Stromal cell of bone marrow (primary cell): ENCODE measurements around the gene TERC.
A peak's percentile ranks its signal among the peaks of the same experiment; 100 is the strongest.

Experiments
- DNase-seq: peaks from one replicate; pipeline ENCODE4 v3.0.0-alpha.2; 2012; ENCODE audit warnings: low read depth

Gene TERC

DNA sequence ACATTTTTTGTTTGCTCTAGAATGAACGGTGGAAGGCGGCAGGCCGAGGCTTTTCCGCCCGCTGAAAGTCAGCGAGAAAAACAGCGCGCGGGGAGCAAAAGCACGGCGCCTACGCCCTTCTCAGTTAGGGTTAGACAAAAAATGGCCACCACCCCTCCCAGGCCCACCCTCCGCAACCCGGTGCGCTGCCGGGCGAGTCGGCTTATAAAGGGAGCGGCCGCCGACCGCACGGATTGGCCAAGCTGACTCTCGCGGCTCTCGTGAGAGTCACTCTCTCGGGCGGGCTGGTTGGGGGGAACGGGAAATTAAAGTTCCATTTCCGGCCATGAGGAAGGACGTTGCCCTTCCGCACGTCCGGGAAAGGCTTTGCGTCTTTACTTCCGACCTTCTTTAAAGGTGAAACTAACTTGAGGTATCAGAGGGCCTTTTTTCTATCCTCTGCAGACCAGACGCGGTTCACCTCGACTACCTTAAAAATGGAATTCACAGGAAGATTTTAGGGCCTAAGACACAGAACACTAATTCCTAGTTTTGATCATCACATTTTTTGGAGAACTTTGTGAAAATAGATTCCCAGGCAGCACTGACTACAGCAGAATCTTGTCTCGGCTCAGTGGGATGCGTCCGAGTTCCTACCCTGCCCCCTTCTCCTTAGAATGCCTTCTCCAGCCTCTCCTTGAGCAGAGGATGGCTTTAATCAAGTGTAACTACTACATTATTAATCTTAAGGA is at the start of gene TERC:
Gene TERC, minus strand, starts transcription at position 179 of the 731 bp plus-strand sequence.
- DNase-seq, result peak; percentile 89

GRCh38 chr3:169813757-169814517 is 49.1 kb upstream of the TERC start:
- DNase-seq, result no peak

GRCh38 chr3:169813278-169813677 is 48.4 kb upstream of the TERC start:
- DNase-seq, result no peak

GRCh38 chr3:169812332-169813235 is 47.7 kb upstream of the TERC start, which contains the start of the genes LRRC34 and LRRIQ4:
LRRC34 (minus strand) TSS chr3:169812904; CDS start chr3:169812548, 356 bp downstream.
LRRIQ4 (plus strand) TSS chr3:169812870; CDS start chr3:169821922, 9,052 bp downstream.
- DNase-seq, result peak; percentile 34

GRCh38 chr3:169811631-169812331 is 46.9 kb upstream of the TERC start:
- peak; percentile 28 for DNase-seq

GRCh38 chr3:169809230-169809795 is 44.5 kb upstream of the TERC start:
- no peak for DNase-seq

DNA sequence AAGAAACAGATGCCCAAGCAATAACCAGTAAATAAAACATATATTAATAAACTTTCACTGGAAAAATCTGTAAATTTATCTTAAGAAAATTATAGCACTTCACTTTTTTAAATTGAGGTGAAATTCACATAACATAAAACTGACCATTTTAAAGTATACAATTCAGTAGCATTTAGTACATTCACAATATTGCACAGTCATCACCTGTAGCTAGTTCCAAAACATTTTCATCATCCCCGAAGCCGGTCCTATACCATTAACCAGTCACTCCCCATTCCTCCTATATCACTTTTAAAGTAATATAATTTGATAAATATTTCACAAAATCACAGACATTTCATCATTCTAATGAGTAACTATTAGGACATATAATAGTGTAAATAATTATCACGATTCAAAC is 39.8 kb upstream of the TERC start:
- DNase-seq, result no peak

DNA sequence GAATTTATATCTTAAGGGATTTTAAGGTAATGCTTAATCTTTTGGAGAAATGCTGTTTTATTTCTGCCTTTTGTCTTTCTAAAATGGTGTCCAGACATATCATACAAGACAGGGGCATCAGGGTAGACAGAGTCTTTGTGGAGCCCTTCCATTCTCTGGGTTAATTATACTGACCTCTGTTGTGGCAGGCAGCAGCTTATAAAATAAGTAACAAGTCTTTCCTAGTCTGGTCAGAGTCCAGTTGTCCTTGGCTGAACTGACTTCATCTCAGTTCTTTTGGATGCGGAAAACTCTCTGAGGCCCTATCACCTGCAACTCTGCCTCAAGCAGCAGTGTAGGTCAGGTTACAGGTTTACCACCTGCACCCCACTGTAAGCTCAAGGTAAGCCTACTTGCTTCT is 27.5 kb upstream of the TERC start:
- no peak for DNase-seq

DNA sequence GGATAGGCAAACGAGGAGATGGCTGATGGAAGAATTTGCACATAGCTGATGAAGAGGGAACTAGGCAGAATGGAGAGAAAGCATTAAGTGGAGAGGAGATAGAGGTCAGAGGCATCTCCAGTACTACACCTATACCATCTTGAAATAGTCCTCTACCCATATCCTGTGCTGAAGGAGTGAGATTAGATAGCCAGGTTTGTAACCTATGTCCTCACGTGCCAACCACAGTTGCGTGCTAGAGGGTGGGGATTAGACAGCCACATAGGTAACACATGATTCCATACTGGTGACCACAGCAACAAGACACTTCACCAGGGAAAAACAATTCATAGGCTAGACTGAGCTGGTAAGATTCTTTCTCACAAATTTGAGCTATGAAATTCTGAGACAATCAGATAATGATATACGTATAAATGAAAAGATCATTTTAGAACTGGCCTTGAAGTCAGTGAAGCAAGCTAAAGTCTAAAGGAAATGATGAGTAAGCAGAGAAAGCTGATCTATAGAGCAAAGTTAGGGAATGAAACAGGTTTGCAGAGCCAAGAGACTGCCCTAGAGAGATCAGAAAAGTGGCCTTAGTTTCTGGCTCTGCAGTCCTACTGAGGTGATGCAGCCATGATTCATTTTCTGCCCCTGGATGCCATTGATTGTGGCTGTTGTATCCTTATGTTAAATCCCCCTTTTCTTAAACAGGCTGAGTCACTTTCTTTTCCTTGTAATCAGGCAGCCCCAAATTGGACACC is 26.0 kb upstream of the TERC start:
- DNase-seq, result no peak

DNA sequence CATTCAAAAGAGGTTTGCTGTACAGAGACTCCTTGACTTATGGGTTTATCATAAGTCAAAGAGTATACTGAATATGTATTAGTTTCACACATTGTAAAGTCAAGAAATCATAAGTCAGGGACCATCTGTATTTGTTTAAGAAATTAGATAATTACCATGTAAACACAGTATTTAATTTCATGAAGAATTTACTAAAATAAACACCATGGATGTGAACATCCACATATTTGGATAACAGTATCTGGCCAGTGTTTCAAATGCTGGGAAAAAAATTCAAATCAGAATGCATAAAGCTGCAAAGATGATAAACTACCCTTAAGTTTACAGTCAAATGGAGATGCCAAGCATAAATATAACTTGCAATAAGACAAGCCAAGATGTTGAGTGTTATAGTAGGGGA is 25.4 kb upstream of the TERC start:
- no peak for DNase-seq

DNA sequence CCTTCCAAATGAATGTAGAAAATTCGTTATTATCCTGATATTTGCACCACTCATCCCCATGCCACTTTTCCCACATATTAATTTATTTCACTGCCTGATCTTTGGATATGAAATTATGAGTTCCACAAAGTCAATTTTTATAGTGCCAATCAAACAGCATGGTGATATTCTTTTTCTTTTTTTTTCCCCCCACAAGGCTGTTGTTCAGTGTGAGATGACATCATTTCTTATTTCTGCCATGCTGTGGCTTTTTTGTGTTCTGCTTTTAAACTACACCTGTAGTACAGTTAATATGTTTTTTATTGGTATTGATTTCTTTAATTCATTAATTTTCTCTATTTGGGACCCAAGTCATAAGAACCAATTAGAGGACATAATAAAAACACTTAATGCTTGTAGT is 22.9 kb upstream of the TERC start:
- no peak for DNase-seq

DNA sequence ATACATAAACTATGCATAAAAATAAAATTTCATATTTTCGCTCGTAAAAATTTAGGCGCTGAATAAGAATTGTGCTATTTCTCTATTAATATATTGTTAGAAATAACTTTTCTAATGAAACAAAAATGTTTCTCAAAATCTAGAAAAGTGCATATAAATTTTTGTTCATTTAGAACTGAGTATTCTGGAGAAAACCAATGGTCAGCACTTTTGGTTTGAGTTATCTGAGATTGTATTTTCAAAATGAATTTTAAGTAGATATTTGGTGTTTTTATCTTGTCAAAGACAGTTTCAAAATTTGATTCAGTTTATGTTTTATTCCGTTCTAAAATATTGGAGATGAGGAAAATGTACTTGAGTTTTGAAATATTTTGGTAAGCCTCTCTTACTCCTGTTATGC is 22.3 kb upstream of the TERC start:
- DNase-seq, result no peak

GRCh38 chr3:169781209-169781855 is 16.5 kb upstream of the TERC start:
- no peak for DNase-seq

DNA sequence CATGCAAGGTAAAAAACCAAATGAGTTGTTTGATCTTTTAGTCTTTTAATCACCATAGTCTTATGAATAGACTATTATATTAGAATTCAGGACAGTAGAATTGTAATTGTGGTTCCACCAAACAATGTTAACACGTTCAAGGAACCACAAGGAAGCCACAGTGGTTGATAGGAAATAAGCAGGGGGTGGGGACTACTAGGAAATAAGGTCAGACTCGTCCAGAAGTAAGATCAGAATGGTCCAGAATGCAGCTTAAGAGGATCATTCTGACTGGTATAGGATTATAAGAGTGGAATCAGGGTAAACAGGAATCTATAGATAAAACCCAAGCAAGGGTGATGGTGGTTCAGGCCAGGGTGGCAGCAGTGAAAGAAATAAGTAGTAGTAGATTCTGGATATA is 15.9 kb upstream of the TERC start:
- DNase-seq, result no peak

- no peak for DNase-seq
Observed at GRCh38 chr3:169777822-169778221, 13.0 kb upstream of the TERC start.

GRCh38 chr3:169774186-169774585 is 9.3 kb upstream of the TERC start:
- no peak for DNase-seq

- DNase-seq, result peak; percentile 76
Observed at GRCh38 chr3:169772897-169773816, 8.3 kb upstream of the TERC start, which contains the start of gene MYNN. MYNN (plus strand) TSS chr3:169773396; CDS start chr3:169774296, 900 bp downstream.

DNA sequence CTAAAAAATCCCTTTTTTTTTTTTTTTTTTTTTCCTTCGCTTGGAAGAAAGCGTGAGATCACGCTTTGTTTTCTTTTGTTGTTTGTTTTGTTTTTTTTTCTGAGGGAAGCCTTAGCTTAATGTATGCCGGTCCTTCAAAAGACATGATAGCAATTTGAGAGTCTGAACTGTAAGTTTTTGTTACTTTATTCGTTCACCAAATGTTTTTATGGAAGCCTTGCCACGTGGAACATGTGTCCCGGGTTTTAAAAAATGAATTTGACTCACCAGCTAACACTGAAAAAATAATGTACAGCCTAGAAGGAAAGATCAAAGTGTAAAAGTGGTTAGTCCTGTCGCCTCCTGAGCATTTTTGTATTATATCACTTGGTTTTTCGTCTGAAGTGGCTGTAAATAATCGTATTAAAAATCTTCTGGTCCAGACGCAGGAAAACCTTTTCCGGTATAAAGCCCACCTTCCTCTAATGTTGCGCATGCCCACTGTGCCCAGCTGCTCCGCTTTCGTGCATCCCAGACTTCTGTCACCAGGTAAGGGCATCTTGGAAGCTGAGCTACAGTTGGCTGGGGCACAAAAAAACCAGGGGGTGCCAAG is 7.5 kb upstream of the TERC start:
- peak; percentile 59 for DNase-seq
